KBM-7 (cell line): ENCODE measurements around the gene POLR1C.
"Not testable (repeated sequence)": the region's sequence is repeated elsewhere in the genome, so short reads cannot be mapped to it uniquely, and the experiment has no call there.

Source experiments
- DNase-seq: peaks from one replicate; pipeline ENCODE4 v3.0.0-alpha.2; 2015
- in situ Hi-C: fragments of 300-500 bp; cut with MboI; formaldehyde crosslinking; loops from 2 replicates; pipeline ENCODE4 v1.14.3; 2020; ENCODE audit warnings: low sequenced_read_pairs, low pct_unique_long_range_greater_than_20kb, mixed read lengths

The POLR1C gene

GRCh38 chr6:43516697-43517504, at the start of gene POLR1C, which contains the start of gene YIPF3:
Gene POLR1C (plus strand): TSS chr6:43517089. CDS start chr6:43517110, 21 bp downstream.
Gene YIPF3 (minus strand): TSS chr6:43516926. CDS start chr6:43516807, 119 bp downstream.
- peak; percentile 99 for DNase-seq
- in situ Hi-C loops = no loop called here

- in situ Hi-C loops, DNase-seq: not testable (repeated sequence)
Measured at GRCh38 chr6:43467265-43467664, 49.6 kb upstream of the POLR1C start.

GRCh38 chr6:43467752-43468151, 49.1 kb upstream of the POLR1C start:
- in situ Hi-C loops = no loop called here
- DNase-seq = no peak

GRCh38 chr6:43468240-43468639, 48.6 kb upstream of the POLR1C start:
- in situ Hi-C loops = no loop called here

GRCh38 chr6:43468748-43469681, 47.9 kb upstream of the POLR1C start:
- in situ Hi-C loops = no loop called here

More at GRCh38 chr6:43468240-43468639, 48.6 kb upstream of the POLR1C start:
- no peak for DNase-seq

GRCh38 chr6:43469947-43470346, 46.9 kb upstream of the POLR1C start:
- in situ Hi-C loops = no loop called here
- DNase-seq = no peak

More at GRCh38 chr6:43468748-43469681, 47.9 kb upstream of the POLR1C start:
- DNase-seq = no peak

- in situ Hi-C loops = no loop called here
- DNase-seq = no peak
Measured at GRCh38 chr6:43471399-43471798, 45.5 kb upstream of the POLR1C start.

GRCh38 chr6:43472515-43472914, 44.4 kb upstream of the POLR1C start:
- no peak for DNase-seq
- in situ Hi-C loops = no loop called here

GRCh38 chr6:43475516-43475915, 41.4 kb upstream of the POLR1C start:
- DNase-seq = no peak
- in situ Hi-C loops = no loop called here

- in situ Hi-C loops = no loop called here
- no peak for DNase-seq
Measured at GRCh38 chr6:43476746-43477145, 40.1 kb upstream of the POLR1C start.

GRCh38 chr6:43477235-43478007, 39.5 kb upstream of the POLR1C start, which contains the start of gene TJAP1:
Gene TJAP1 (plus strand): TSS chr6:43477570. CDS start chr6:43499002, 21,432 bp downstream.
- in situ Hi-C loops = no loop called here
- peak; percentile 69 for DNase-seq

- no peak for DNase-seq
- in situ Hi-C loops = no loop called here
Measured at GRCh38 chr6:43478008-43478372, 38.9 kb upstream of the POLR1C start.

GRCh38 chr6:43481075-43481474, 35.8 kb upstream of the POLR1C start:
- DNase-seq = no peak
- in situ Hi-C loops = no loop called here

- in situ Hi-C loops = no loop called here
- DNase-seq = no peak
Measured at GRCh38 chr6:43481591-43482236, 35.2 kb upstream of the POLR1C start.

GRCh38 chr6:43488667-43489276, 28.1 kb upstream of the POLR1C start:
- in situ Hi-C loops = no loop called here
- no peak for DNase-seq

GRCh38 chr6:43489277-43490072, 27.4 kb upstream of the POLR1C start:
- DNase-seq = no peak
- in situ Hi-C loops = no loop called here

- DNase-seq = no peak
- in situ Hi-C loops = no loop called here
Measured at GRCh38 chr6:43490523-43490939, 26.4 kb upstream of the POLR1C start.
